IMR-90 (cell line): ENCODE data around the gene UBR4. TPM values are rescaled to one million over a fixed set of nuclear protein-coding genes. Genes with fewer than 3 reads are reported as not detected.

Experiments used
- ATAC-seq: fragments of 200-7000 bp; cut with Tn5 transposase; 2 replicates; pipeline ENCODE4 v1.9.1; 2020; ENCODE audit warnings: low read depth, mild to moderate bottlenecking, moderate library complexity
- BruUV-seq: library from RNA; stranded (reverse); fragments of 400-500 nt; replicated peaks from 2 replicates; lab custom pipeline; 2021; lab: Mats Ljungman, UMichigan
- CTCF ChIA-PET: fragments of 300-600 bp; formaldehyde crosslinking; extraction: SDS; loops from one replicate; lab custom pipeline; 2021; ENCODE audit warnings: antibody characterized with exemption; lab: Yijun Ruan, JAX
- POLR2A ChIA-PET: fragments of 300-600 bp; sonication (Branson Sonifier 250); formaldehyde crosslinking; loops from one replicate; lab custom pipeline; 2022; ENCODE audit warnings: antibody characterized with exemption; ENCODE audit not compliant: unreplicated experiment; lab: Charles Lee
- DNase-seq: peaks from one replicate; pipeline ENCODE4 v3.0.0; 2013
- H2AFZ ChIP-seq: replicated peaks from 2 replicates; pipeline ENCODE3; 2013; ENCODE audit warnings: low read length, mild to moderate bottlenecking; ENCODE audit not compliant: poor library complexity
- H2AK5ac ChIP-seq: 2 replicates; pipeline ENCODE4 v1.6.1; 2013; ENCODE audit warnings: low read depth, low read length, inconsistent platforms
- H2AK9ac ChIP-seq: replicated peaks from 2 replicates; pipeline ENCODE3; 2013; ENCODE audit warnings: mild to moderate bottlenecking, low read depth, low read length, moderate library complexity; ENCODE audit not compliant: poor library complexity
- H2BK120ac ChIP-seq: 2 replicates; pipeline ENCODE4 v1.6.1; 2013; ENCODE audit warnings: low read depth, low read length, inconsistent platforms
- H2BK15ac ChIP-seq: 3 replicates; pipeline ENCODE4 v1.6.1; 2013; ENCODE audit warnings: low read depth, low read length, inconsistent platforms
- H2BK20ac ChIP-seq: 2 replicates; pipeline ENCODE4 v1.6.1; 2013; ENCODE audit warnings: low read depth, mild to moderate bottlenecking, inconsistent platforms, low read length, moderate library complexity
- H2BK5ac ChIP-seq: 2 replicates; pipeline ENCODE4 v1.6.1; 2013; ENCODE audit warnings: mild to moderate bottlenecking, low read depth, low read length, inconsistent platforms; ENCODE audit not compliant: poor library complexity, severe bottlenecking
- H3K14ac ChIP-seq: replicated peaks from 2 replicates; pipeline ENCODE4 v1.6.1; 2013; ENCODE audit warnings: low read depth, low read length, inconsistent platforms
- H3K18ac ChIP-seq: 2 replicates; pipeline ENCODE4 v1.6.1; 2013; ENCODE audit warnings: low read depth, low read length, control low read depth
- H3K23ac ChIP-seq: 2 replicates; pipeline ENCODE4 v1.6.1; 2013; ENCODE audit warnings: low read depth, low read length, inconsistent platforms
- H3K27ac ChIP-seq: 2 replicates; pipeline ENCODE4 v1.5.1; 2013; ENCODE audit warnings: mild to moderate bottlenecking, control low read depth, low read length; ENCODE audit not compliant: insufficient read depth
- H3K27me3 ChIP-seq: 2 replicates; pipeline ENCODE4 v1.6.1; 2013; ENCODE audit warnings: low read length; ENCODE audit not compliant: control insufficient read depth, insufficient read depth
- H3K36me3 ChIP-seq: 2 replicates; pipeline ENCODE4 v1.6.1; 2013; ENCODE audit warnings: low read length, mixed read lengths; ENCODE audit not compliant: control insufficient read depth, insufficient read depth
- H3K4ac ChIP-seq: 2 replicates; pipeline ENCODE4 v1.6.1; 2013; ENCODE audit warnings: low read depth, low read length, inconsistent platforms
- H3K4me1 ChIP-seq: 2 replicates; pipeline ENCODE4 v1.6.1; 2013; ENCODE audit warnings: low read length, mixed read lengths; ENCODE audit not compliant: control insufficient read depth, insufficient read depth
- H3K4me2 ChIP-seq: 2 replicates; pipeline ENCODE4 v1.6.1; 2013; ENCODE audit warnings: low read depth, mild to moderate bottlenecking, control low read depth, low read length, moderate library complexity
- H3K4me3 ChIP-seq: 2 replicates; pipeline ENCODE4 v1.5.1; 2013; ENCODE audit warnings: low read depth, mild to moderate bottlenecking, control low read depth, low read length, moderate library complexity; ENCODE audit not compliant: insufficient read depth
- H3K56ac ChIP-seq: 2 replicates; pipeline ENCODE4 v1.6.1; 2013; ENCODE audit warnings: low read length, inconsistent platforms; ENCODE audit not compliant: insufficient read depth; ENCODE audit errors: extremely low read depth
- H3K79me1 ChIP-seq, 2 experiments: 2 replicates each; pipeline ENCODE4 v1.6.1; 2013; ENCODE audit warnings: low read length in 2 of 2, inconsistent platforms in 1 of 2, low read depth in 1 of 2
- H3K9ac ChIP-seq: 2 replicates; pipeline ENCODE4 v1.6.1; 2013; ENCODE audit warnings: low read depth, low read length, control low read depth
- H3K9me1 ChIP-seq: 2 replicates; pipeline ENCODE4 v1.6.1; 2013; ENCODE audit warnings: low read length, inconsistent platforms; ENCODE audit not compliant: insufficient read depth
- H3K9me3 ChIP-seq: 2 replicates; pipeline ENCODE4 v1.6.1; 2013; ENCODE audit warnings: low read length; ENCODE audit not compliant: control insufficient read depth, insufficient read depth
- H4K20me1 ChIP-seq: 2 replicates; pipeline ENCODE4 v1.6.1; 2013; ENCODE audit warnings: low read length, inconsistent platforms; ENCODE audit not compliant: insufficient read depth
- H4K5ac ChIP-seq: 2 replicates; pipeline ENCODE4 v1.6.1; 2013; ENCODE audit warnings: mild to moderate bottlenecking, low read depth, low read length, control low read depth
- H4K8ac ChIP-seq, 2 experiments: 2 replicates each; pipeline ENCODE4 v1.6.1; 2013; ENCODE audit warnings: low read depth in 2 of 2, low read length in 2 of 2, control low read depth in 1 of 2, inconsistent platforms in 1 of 2
- H4K91ac ChIP-seq: 2 replicates; pipeline ENCODE4 v1.6.1; 2013; ENCODE audit warnings: low read depth, low read length, inconsistent platforms; ENCODE audit not compliant: insufficient read depth
- BHLHE40 ChIP-seq: fragments of 150-350 bp; IDR thresholded peaks from 2 replicates; pipeline ENCODE4 v1.6.1; 2016; ENCODE audit warnings: mild to moderate bottlenecking, low read depth, low read length
- WGBS, 2 experiments: methylation state at CpG; one replicate each; pipeline versions ENCODE4 v1.1.5 to v1.1.7; 2013; ENCODE audit warnings: missing lambda C conversion rate in 2 of 2; ENCODE audit not compliant: insufficient read length in 1 of 2; ENCODE audit errors: extremely low coverage in 2 of 2; 5-methylcytosine and 5-hydroxymethylcytosine counted together
- dilution Hi-C: fragments of 300-500 bp; cut with HindIII; formaldehyde crosslinking; loops from one replicate; pipeline ENCODE4 v1.14.3; 2018; ENCODE audit warnings: low sequenced_read_pairs; ENCODE audit not compliant: unreplicated experiment
- in situ Hi-C: fragments of 300-500 bp; cut with MboI; formaldehyde crosslinking; loops from 3 replicates; pipeline ENCODE4 v1.14.3; 2019; ENCODE audit warnings: low sequenced_read_pairs, inconsistent platforms, mixed read lengths
- intact Hi-C: fragments of 100-400 bp; cut with micrococcal nuclease; formaldehyde crosslinking; loops from 2 replicates; pipeline ENCODE4 v1.10.0; 2022
- polyA plus RNA-seq, 3 experiments: library from polyadenylated mRNA; depleted of rRNA; stranded (reverse); fragments of >200 nt; gene quantifications; 2 replicates each; pipeline ENCODE4 v1.2.3, GENCODE V29; 2012; ENCODE audit warnings: low replicate concordance in 1 of 3
- total RNA-seq: library from RNA; depleted of rRNA; stranded (reverse); fragments of >200 nt; gene quantifications from 2 replicates; pipeline ENCODE4 v1.2.3, GENCODE V29; 2012

Gene UBR4
- total and polyA plus RNA-seq, 2 of the 4 experiments (the other 2 are of a cell fraction) = 87.8 to 121 TPM

DNA sequence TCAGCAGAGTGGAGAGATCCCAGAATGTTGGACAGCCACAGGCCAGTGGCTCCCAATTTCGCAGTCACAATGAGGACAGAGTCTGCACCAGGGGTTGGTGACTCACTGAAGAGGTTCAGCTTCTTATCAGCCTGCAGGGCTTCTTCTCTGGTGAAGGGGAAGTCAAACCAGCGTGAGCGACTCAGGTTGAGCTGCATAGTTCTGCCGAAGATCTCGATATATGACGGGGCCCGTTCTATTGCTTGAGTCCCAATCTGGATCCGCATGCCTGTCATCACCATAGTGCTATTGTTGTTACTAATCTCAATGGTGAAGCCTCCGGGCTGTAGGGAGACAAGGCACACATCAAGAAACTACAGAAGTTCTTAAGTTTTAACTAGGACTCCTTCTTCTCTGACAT lies 58.5 kb downstream of the UBR4 start:
- peaks cover 3% of the 10 kb centered on the region; the same call in 1 of the 2 replicates for H3K9me1 ChIP-seq
- H2BK5ac ChIP-seq = no peak overlapping the region
- H4K5ac ChIP-seq = no peak overlapping the region
- H4K8ac ChIP-seq = no peak overlapping the region
- no peak overlapping the region for H3K14ac ChIP-seq
- no peak overlapping the region for H2AK9ac ChIP-seq
- no peak overlapping the region for H3K4ac ChIP-seq
- no peaks in the 10 kb centered on the region for H3K4me1 ChIP-seq
- H3K23ac ChIP-seq = no peak overlapping the region
- no peak overlapping the region for H2BK15ac ChIP-seq
- no peak overlapping the region for H3K4me3 ChIP-seq
- DNase-seq (no peak), ATAC-seq (no peak)
- BruUV-seq = no TSS peak
- no peak for TF ChIP-seq BHLHE40
- peaks cover 39 to 41% of the 10 kb centered on the region in 2 experiments for H3K79me1 ChIP-seq
- H2AFZ ChIP-seq = no peak overlapping the region
- no peak overlapping the region for H2AK5ac ChIP-seq
- dilution Hi-C loops (no loop called here), intact Hi-C loops (no loop called here), in situ Hi-C loops (loop anchor here (10.0 kb wide), 1 partner anchor 47 kb away; no protein-coding TSS in a partner anchor)
- POLR2A ChIA-PET = no interaction called here
- H3K56ac ChIP-seq = no peak overlapping the region
- CTCF ChIA-PET = no interaction called here
- H2BK120ac ChIP-seq = no peak overlapping the region
- no peaks in the 10 kb centered on the region for H4K20me1 ChIP-seq
- no peak overlapping the region for H3K18ac ChIP-seq
- H3K9ac ChIP-seq = no peak overlapping the region
- 100% methylated on average over 3 of the region's 9 CpGs; no CpG with 5 or more reads in 1 of the 2 experiments for WGBS, 2 experiments
- no peaks in the 10 kb centered on the region for H3K27me3 ChIP-seq
- peaks cover 85% of the 10 kb centered on the region for H3K36me3 ChIP-seq
- H4K91ac ChIP-seq = no peak overlapping the region
- no peaks in the 10 kb centered on the region for H3K9me3 ChIP-seq
- H2BK20ac ChIP-seq = no peak overlapping the region
- no peak overlapping the region for H3K4me2 ChIP-seq
- no peak overlapping the region for H3K27ac ChIP-seq
